Prostate gland (tissue), 1 donor: ENCODE data around the gene FBXL7.

Experiments used
- POLR2A ChIP-seq: fragments of 450-650 bp; IDR thresholded peaks from one replicate; pipeline ENCODE4 v1.6.1; 2016; ENCODE audit warnings: antibody characterized with exemption, mild to moderate bottlenecking
- POLR2AphosphoS5 ChIP-seq: sonication (generic); formaldehyde crosslinking; IDR thresholded peaks from one replicate; pipeline ENCODE4 v1.6.1; 2017; ENCODE audit warnings: antibody characterized with exemption

- TF ChIP-seq POLR2AphosphoS5: peak; percentile 62
- no peak for TF ChIP-seq POLR2A
These were observed 16.5 kb upstream of the FBXL7 start for GRCh38 chr5:15483351-15484097.
